Germinal center (tissue), 1 donor: ENCODE measurements around the gene DNAJB6.

Source experiments
- DNase-seq: peaks from one replicate; pipeline ENCODE4 v3.0.0; 2012; ENCODE audit warnings: mixed read lengths, low spot score

The DNAJB6 gene

DNA sequence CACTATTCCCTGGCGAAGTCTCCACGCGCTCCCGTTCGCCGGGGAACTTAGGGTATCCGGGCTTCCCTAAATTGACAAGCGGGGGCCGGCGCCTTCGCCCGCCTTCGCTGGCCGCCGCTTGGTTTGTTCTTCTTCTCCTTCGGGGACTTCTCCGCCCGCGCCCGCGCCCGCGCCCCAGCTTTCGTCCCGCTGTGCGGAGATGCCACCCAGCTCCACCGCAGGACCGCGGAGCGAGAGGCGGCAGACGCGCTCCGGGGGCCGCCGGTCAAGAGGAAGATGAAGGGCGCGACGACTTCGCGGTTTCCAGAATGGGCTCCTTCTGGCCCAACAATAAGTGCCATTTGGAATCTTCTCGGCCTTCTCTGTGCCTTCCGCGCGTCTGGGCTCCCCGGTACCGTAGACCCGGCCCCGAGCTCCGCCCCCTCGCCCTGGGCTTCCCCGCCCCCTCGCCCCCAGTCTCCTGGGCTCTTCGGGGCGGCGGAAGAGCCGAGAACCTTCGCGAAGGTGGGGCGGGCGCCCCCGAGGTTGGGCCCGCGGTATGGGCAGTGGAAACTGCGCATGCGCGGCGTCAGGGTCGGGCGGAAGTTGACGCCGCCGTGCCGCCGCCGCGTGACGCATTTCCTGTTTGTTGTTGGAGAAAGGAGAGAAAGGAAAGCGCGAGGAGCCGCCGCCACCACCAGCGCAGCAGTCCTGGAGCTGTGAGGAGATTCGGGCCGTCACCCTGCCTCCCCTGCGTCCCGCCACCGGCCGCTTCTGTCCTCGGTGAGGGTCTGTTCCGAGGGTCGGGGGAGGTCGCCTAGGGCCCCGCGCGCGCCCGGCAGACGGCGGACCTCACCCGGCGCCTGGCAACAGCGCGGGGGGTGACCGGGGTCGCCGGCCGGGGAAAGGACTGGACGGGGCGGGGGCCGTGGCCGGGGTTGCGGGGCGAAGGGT, at the start of gene DNAJB6:
Gene DNAJB6, plus strand, starts transcription at position 622 of the 933 bp plus-strand sequence. CDS start 21,569 bp downstream, outside the sequence.
- DNase-seq, result peak; percentile 96

- DNase-seq, result no peak
Measured at GRCh38 chr7:157291404-157292080, 45.3 kb upstream of the DNAJB6 start.

- DNase-seq, result no peak
Measured at GRCh38 chr7:157292258-157292657, 44.5 kb upstream of the DNAJB6 start.

DNA sequence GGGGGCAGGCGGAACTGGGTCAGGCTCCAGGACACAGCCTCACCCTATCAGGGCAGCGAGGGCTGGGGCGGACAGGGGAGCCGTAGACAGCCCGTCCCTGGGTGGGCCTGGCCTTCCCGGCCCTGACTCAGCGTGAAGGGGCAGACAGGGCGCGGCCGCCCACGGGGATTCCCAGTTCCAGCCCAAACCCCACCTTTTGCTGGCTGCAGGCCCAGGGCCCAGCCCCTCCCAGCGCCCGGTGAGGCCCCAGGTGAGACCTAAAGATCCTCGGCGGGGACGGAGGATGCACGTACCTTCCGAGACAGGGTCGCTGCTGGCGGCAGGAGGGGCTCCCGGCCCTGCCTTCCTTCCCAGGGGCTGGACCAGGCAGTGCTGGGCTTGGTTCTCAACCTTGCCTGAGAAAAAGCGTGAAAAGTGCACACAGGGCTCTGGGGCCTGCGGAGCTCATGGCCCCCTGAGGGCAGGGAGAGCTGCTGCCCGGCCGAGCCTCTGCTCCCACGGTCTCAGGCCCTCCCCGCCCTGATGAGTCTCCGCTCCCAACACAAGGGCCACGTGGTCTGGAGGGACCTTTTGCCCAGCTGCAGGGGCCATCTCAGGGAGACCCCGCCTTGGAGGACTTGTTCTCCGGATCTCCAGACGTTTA, 43.9 kb upstream of the DNAJB6 start:
- no peak for DNase-seq

- no peak for DNase-seq
Measured at GRCh38 chr7:157293413-157293788, 43.4 kb upstream of the DNAJB6 start.

GRCh38 chr7:157294773-157295172, 42.0 kb upstream of the DNAJB6 start:
- DNase-seq, result no peak

GRCh38 chr7:157295338-157295737, 41.5 kb upstream of the DNAJB6 start:
- no peak for DNase-seq

DNA sequence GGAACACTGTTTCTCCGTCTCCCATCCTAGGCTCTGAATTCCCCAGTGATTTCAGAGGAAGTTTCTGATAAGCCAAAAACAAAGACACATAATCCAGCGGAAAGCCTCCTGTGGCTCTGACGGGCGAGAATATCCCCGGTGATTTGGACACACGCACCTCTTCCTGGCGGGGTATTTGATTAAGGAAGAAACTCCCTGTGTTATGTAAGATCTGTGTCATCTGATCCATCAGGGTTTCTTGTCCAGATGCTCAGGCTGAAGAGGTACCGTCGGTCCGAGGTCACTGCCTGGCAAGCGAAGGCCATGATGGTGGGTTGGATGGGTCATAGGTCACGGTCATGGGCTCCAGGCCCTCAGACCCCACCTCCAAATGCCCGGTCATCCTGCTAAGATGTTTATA, 39.6 kb upstream of the DNAJB6 start:
- DNase-seq, result no peak

- DNase-seq, result no peak
Measured at GRCh38 chr7:157299317-157299612, 37.5 kb upstream of the DNAJB6 start.

DNA sequence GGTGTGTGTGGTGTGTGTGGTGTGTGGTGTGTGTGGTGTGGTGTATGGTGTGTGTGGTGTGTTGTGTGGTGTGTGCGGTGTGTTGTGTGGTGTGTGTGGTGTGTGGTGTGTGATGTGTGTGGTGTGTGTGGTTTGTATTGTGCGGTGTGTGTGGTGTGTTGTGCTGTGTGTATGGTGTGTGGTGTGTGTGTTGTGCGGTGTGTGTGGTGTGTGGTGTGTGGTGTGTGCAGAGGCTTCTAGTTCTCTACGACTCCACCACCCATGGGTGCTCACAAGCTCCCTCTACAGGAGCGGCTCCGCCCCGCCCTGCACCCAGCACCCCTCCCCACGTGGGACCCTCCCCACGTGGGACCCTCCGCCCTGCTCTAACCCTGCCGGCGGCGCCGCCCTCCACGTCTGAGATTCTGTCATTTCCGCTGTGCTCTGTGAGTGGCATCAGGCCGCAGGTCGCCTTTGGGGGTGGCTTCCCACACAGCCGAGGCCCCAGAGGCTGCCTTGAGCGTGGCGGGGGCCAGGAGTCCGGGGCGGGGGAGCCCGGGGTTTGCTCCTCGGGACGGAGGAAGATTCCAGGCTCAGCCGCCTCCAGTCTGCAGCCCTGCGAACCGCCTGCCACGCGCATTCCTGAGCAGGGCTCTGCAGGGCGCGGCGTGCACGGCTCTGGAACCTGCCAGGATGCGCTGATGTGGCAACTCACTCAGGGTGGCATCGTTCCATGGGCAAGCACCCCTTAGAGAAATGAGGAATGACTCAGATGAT, 37.0 kb upstream of the DNAJB6 start:
- no peak for DNase-seq

DNA sequence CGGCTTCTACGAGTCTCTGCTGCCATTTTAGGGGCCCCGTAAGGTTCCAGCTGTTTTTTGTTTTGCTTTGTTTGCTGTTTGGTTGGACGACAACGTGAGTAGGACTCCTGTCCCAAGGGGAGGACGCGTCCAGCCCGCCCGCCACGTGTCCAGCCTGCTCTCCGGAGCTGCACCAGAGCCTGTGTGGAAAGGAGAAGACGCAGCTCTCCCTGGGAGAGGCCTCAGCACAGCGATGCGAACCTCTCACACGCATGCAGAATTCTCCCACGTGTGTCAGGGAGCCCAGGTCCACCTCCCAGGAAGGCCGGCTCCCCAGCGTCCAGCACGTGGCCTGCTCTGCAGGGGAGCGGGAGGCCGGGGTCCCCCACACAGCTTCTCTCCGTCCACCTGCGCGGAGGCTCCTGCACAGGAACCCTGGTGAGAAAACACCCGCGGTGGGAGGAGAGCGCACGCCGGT, 36.4 kb upstream of the DNAJB6 start:
- no peak for DNase-seq

DNA sequence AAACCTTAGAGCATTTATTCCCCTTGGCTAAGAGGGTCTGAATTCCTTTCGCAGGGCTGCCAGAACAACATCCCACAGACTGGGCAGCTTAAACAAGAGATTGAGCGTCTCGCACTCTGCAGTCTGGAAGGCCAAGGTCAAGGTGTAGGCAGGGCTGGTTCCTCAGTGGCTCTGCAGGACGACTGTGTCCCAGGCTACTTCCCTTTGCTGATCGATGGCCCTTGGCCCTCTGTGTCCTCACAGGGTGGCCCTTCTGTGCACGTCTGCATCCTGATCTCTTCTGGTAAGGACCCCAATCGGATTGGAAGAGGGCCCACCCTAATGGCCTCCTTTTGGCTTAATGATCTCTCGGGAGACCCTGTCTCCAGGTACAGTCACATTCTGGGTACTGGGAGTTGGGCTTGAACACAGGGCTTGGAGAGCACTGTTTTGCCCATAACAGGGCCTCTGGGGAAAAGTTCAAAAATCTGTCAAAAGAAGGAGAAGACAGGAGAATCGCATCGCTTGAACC, 35.1 kb upstream of the DNAJB6 start:
- no peak for DNase-seq

GRCh38 chr7:157306846-157307838, 29.7 kb upstream of the DNAJB6 start:
- no peak for DNase-seq

- no peak for DNase-seq
Measured at GRCh38 chr7:157309988-157310668, 26.7 kb upstream of the DNAJB6 start.

DNA sequence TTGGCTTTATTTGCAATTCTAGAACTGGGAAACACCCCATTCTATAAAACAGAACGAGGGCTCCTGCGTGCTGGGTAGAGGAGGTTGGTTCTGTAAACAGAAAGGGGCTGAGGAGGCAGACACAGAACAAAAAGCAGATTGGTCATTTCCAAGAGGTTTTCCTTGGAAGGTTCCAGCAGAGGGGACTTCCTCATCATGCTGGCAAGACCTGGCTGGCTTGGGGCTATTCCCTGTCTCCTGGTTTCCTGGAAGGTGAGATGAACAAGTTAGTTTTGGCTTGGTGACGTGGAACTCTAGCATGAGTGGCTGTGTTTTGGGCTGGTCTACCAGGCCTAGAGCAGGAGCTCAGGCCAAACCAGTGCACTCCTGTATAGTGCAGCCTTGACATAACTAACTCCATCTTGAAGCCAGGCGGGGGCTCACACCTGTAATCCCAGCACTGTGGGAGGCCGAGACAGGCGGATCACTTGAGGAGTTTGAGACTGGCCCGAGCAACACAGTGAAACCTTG, 26.1 kb upstream of the DNAJB6 start:
- DNase-seq, result no peak

DNA sequence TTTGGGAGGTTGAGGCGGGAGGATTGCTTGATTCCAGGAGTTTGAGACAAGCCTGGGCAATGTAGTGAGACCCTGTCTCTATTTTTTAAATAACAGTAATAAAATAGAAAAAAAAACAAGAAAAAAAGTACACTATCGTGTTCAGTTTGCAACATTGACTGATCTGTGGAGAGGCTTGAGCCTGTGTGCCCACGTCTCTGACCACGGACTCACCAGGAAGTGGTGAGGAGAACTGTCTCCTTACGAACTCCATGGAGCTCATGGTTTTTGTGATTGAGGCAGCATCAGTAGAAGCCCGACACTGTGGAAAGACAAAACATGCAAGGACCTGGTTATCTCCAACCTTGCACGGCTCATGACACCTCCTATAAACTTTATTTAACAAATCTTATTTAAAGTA, 23.9 kb upstream of the DNAJB6 start:
- DNase-seq, result no peak

DNA sequence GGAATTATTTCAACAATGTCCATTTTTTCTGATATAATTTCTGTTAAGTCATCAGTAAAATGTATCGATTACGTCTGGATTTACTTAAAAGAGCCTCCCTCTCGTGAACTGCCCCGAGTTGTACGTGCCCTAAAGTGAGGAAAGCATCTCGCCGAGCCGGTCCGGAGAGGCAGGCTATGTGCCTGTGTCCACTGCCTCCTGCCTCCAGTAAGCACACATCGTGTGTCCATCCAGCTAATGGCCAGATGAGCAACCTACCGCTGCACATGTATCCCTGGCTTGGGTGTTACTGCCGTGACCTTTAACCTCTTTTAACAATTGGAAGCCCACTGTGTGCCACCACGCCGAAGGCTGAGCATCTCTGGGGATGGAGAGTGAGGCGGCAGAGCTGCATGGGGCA, 23.2 kb upstream of the DNAJB6 start:
- DNase-seq, result no peak

- DNase-seq, result no peak
Measured at GRCh38 chr7:157318015-157318706, 18.6 kb upstream of the DNAJB6 start.

GRCh38 chr7:157320608-157320980, 16.2 kb upstream of the DNAJB6 start:
- no peak for DNase-seq
